GM12801 (cell line): ENCODE results near the gene ZNF473.

Experiments
- TF ChIP-seq, protein P1 (sequence below): IDR thresholded peaks from one replicate; pipeline ENCODE4 v1.5.1; 2011; ENCODE audit warnings: control low read depth; ENCODE audit not compliant: insufficient read length; ENCODE audit errors: extremely low read depth

Gene ZNF473

DNA sequence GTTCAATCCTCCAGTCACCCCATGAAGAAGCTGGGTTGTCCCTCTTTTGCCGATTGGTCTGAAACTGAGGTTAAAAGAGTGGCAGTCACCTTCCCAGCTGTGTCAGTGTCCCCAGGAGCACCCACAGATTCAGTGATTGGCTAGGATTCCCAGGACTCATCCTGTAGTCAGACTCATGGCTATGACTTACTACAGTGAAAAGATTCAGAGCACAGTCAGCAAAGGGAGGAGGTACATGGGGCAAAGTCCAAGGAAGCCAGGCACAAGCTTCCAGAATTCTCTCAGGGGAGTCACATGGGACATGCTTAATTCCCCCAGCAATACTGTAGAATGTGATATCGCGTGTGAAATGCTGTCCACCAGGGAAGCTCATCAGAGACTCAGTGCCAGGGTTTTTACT is 14.2 kb downstream of the ZNF473 start:
- TF ChIP-seq, protein P1, sequence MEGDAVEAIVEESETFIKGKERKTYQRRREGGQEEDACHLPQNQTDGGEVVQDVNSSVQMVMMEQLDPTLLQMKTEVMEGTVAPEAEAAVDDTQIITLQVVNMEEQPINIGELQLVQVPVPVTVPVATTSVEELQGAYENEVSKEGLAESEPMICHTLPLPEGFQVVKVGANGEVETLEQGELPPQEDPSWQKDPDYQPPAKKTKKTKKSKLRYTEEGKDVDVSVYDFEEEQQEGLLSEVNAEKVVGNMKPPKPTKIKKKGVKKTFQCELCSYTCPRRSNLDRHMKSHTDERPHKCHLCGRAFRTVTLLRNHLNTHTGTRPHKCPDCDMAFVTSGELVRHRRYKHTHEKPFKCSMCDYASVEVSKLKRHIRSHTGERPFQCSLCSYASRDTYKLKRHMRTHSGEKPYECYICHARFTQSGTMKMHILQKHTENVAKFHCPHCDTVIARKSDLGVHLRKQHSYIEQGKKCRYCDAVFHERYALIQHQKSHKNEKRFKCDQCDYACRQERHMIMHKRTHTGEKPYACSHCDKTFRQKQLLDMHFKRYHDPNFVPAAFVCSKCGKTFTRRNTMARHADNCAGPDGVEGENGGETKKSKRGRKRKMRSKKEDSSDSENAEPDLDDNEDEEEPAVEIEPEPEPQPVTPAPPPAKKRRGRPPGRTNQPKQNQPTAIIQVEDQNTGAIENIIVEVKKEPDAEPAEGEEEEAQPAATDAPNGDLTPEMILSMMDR = no peak

DNA sequence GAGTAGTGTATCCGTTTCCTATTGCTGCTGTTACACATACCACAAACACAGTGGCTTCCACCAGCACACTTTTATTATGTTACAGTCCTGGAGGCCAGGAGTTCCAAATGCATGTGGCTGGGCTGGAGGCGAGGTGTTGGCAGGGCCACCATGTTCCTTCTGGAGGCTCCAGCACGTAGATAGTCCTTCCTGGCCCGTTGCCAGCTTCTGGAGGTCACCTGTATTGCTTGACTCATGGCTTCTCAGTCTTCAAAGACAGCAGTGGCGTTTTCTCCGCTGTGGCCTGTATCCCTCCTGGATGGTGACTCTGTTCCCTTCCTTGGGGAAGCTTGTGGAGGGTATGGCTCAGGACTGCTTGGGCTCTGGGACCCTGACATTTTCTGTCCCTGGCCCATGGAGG is 15.2 kb downstream of the ZNF473 start:
- TF ChIP-seq, protein P1 = no peak

DNA sequence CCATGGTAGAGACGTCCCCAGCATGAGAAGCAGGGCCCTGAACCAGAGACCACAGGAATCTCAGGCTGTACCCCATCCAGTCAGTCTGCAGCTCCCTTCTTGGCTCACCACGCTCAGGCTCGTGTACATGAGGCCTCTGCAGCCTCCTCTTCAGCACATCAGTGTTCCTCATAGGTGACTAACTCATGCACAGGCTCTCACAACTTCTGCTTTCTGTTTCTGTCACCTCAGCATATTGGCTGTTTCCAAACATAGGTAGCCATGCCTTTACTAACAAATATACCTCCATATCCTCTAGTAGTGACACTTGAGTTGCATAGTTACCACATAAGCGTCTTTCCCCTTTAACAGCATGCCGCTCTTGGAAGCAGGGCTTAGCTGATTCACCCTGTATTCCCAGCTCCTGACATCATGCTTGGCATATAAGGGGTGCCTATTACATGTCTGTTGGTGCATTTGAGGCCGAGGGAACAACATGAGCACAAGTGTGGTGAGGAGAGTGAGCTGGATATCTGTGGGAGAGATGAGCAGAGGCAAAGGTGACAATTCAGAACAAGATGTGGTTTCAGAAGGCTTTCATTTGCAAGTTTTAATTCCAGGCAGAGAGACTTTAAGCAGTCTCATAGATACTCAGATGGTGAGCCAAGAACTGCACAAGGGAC is 16.7 kb downstream of the ZNF473 start:
- TF ChIP-seq, protein P1 = no peak

DNA sequence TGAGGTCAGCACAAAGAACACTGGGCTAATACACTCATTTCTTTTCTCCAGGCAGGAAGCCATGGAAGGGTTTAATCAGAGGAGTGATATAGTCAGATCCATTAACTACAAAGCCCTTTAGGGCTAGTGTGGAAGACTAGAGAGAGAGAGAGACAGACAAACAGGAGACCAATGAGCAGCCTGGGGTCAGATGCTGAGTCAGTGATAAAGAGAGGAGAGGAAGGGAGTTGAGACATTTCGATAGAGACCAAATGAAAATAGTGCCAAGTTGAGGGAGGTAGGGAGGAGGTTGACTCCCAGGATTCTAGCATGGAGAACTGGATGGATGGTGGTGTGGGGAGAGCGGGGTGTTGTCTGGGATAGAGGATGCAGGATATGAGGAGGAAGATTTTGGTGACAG is 18.2 kb downstream of the ZNF473 start:
- TF ChIP-seq, protein P1 = no peak

DNA sequence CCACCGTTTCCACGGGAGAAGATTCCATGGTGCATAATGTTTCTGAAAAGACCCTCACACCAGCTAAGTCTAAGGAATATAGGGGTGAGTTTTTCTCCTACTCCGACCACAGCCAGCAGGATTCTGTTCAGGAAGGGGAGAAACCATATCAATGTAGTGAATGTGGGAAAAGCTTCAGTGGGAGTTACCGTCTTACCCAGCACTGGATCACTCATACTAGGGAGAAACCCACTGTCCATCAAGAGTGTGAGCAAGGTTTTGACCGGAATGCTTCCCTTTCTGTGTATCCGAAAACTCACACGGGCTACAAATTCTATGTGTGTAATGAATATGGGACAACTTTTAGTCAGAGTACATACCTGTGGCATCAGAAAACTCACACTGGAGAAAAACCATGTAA is 19.1 kb downstream of the ZNF473 start:
- TF ChIP-seq, protein P1 = no peak

DNA sequence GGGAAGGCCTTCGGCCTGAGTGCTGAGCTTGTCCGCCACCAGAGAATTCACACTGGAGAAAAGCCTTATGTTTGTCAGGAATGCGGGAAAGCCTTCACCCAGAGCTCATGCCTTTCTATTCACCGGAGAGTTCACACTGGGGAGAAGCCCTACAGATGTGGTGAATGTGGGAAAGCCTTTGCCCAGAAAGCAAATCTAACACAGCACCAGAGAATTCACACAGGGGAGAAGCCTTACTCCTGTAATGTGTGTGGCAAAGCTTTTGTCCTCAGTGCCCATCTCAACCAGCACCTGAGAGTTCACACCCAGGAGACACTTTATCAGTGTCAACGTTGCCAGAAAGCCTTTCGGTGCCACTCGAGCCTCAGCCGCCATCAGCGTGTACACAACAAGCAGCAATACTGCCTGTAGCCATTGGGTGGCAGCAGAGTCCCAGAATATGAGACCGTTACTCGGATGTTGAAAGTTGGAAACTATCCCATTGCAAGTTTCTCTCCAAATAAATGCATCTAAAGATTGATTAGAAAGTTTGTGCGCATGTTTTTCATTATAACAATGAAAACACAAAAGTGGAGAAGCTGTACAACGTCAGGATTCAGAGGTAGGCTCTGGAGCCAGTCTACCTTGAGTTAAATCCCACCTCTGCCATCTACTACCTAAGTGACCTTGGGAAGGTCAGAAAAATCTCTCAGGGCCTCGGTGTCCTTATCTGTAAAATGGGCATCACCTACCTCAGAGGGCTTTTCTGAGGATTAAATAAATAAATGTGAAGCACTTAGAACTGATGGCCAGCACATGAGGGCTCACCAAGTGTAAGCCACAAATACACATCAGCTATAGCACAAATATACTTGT is 21.1 kb downstream of the ZNF473 start:
- TF ChIP-seq, protein P1 = no peak

DNA sequence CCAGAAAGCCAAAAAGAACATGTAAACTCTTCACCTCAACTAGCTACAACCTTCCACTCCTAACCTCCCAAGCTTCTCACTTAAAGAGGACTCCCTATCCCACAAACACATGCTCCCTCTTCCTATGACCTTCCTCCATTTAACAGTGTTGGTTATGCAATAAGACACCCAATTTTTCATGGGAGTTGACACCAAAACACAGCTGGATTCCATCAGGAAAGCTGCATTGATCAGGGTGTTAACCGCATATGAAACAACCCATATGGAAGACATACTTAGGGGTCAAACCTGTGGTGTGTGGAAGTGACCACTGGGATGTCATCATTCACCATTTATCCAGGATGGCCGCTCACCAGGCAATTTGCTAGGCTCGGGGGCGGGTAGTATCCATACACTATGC is 21.9 kb downstream of the ZNF473 start:
- TF ChIP-seq, protein P1 = no peak
